Activated CD8-positive, alpha-beta T cell treated with anti-CD3 and anti-CD28 coated beads for 36 hours (primary cell): ENCODE measurements around the gene DUSP9. TPM values are rescaled to one million over a fixed set of nuclear protein-coding genes. Genes with fewer than 3 reads are reported as not detected.
A peak's percentile ranks its signal among the peaks of the same experiment; 100 is the strongest.
"Not testable (repeated sequence)": the region's sequence is repeated elsewhere in the genome, so short reads cannot be mapped to it uniquely, and the experiment has no call there.

Experiments used
- ATAC-seq: fragments of 200-7000 bp; cut with Tn5 transposase; one replicate; pipeline ENCODE4 v1.10.0; 2021; ENCODE audit warnings: mild to moderate bottlenecking, moderate library complexity
- CTCF ChIA-PET: fragments of 350-600 bp; sonication (Branson Sonifier 250); formaldehyde crosslinking; loops from one replicate; lab custom pipeline; 2021; ENCODE audit warnings: antibody characterized with exemption; lab: Charles Lee
- POLR2A ChIA-PET: fragments of 350-600 bp; sonication (Branson Sonifier 250); formaldehyde crosslinking; loops from one replicate; lab custom pipeline; 2021; ENCODE audit warnings: antibody characterized with exemption; lab: Charles Lee
- DNase-seq: peaks from one replicate; pipeline ENCODE4 v3.0.0-alpha.2; 2020
- H3K27ac Mint-ChIP-seq: one replicate; pipeline ENCODE4 v1.8.0; 2021; ENCODE audit warnings: mild to moderate bottlenecking, mixed read lengths
- H3K27me3 Mint-ChIP-seq: one replicate; pipeline ENCODE4 v1.8.0; 2021; ENCODE audit warnings: mixed read lengths
- H3K36me3 Mint-ChIP-seq: one replicate; pipeline ENCODE4 v1.8.0; 2021; ENCODE audit warnings: low read depth, mixed read lengths
- H3K4me1 Mint-ChIP-seq: one replicate; pipeline ENCODE4 v1.8.0; 2021; ENCODE audit warnings: low read depth, mixed read lengths
- H3K4me3 Mint-ChIP-seq: one replicate; pipeline ENCODE4 v1.8.0; 2021; ENCODE audit warnings: mild to moderate bottlenecking, moderate library complexity, mixed read lengths
- H3K9me3 Mint-ChIP-seq: one replicate; pipeline ENCODE4 v1.8.0; 2021; ENCODE audit warnings: mixed read lengths
- CTCF ChIP-seq: fragments of 200-600 bp; IDR thresholded peaks from one replicate; pipeline ENCODE4 v1.8.0; 2022; ENCODE audit warnings: antibody characterized with exemption, mild to moderate bottlenecking
- intact Hi-C: fragments of 100-400 bp; cut with micrococcal nuclease; formaldehyde crosslinking; loops from one replicate; pipeline ENCODE4 v1.10.0; 2022
- total RNA-seq, 2 experiments: library from RNA; stranded (reverse); gene quantifications; one replicate each; pipeline ENCODE4 v1.2.3, GENCODE V29; 2021

Gene DUSP9
- total RNA-seq, 2 experiments from 2014 or later, result 0.14 TPM; not detected in 1

DNA sequence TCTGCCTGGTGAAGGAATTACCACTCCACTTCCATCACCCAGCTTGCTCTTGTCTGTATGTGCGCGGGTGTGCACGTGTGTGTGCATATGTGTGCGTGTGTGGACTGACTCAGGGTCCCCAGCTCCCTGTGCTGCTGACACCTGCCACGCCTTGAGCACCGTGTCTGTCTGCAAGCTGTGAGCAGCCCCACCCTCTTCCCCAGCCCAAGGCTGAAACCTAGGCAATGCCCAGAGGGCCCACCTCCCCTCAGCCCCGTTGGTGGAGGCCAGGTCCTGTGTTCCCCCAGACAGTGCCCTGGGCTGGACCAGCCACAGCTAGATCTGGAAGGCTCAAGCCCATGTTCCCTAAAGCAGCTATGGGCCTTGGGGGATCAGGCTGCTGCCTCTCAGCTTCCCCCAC, 46.1 kb upstream of the DUSP9 start:
- Mint-ChIP-seq H3K4me1 (peaks cover 35% of the 10 kb centered on the region), H3K27me3 (no peaks in the 10 kb centered on the region), H3K27ac (no peak overlapping the region), H3K4me3 (peak overlapping the region; percentile 82), H3K36me3 (peaks cover 5% of the 10 kb centered on the region), H3K9me3 (no peaks in the 10 kb centered on the region)
- intact Hi-C loops, result loop anchor here (10.0 kb wide), 1 partner anchor 64 kb away; no protein-coding TSS in a partner anchor
- DNase-seq (no peak), ATAC-seq (no peak)
- TF ChIP-seq CTCF, result no peak
- CTCF ChIA-PET, result interaction anchor here (1.2 to 1.9 kb wide), 3 partner anchors 45 to 61 kb away, joined by 3 to 6 read pairs (median 4); no protein-coding TSS in a partner anchor
- POLR2A ChIA-PET, result no interaction called here

DNA sequence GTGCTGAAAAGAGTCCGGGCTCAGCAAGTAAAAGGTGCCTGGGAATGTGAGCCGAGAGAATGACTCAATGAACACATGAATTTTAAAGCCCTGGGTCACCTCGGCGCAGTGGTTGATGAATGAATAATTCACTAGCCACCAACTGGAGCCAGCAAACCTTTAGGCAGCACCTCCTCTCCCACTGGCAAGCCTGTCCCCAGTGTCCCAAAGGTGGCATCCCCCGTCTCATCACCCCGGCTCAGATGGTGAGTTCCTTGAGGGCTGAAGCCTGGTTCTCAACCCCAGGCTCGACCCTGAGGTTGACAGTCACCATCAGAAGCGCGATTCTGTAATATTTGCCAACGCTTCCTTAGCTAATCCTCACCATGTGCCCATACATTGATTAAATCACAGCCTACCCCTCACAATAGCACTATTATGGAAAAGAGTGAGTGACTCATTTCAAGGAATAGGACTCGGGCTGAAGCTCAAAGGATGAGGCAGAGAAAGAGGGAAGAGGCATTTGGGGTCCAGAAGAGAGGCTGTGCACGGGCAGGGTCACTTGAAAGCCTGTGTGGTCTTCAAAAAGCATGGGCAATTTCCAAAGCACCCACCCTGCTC, 45.4 kb upstream of the DUSP9 start:
- ChIA-PET POLR2A (no interaction called here), CTCF (interaction anchor here (1.1 to 1.8 kb wide), 3 partner anchors 47 to 85 kb away, joined by 3 to 5 read pairs (median 3); partner anchors contain the start of gene SLC6A8)
- DNase-seq (no peak), ATAC-seq (no peak)
- peaks cover 5% of the 10 kb centered on the region for H3K36me3 Mint-ChIP-seq
- no peak overlapping the region for H3K27ac Mint-ChIP-seq
- H3K9me3 Mint-ChIP-seq, result no peaks in the 10 kb centered on the region
- no peak overlapping the region for H3K4me3 Mint-ChIP-seq
- no peak for TF ChIP-seq CTCF
- no peaks in the 10 kb centered on the region for H3K27me3 Mint-ChIP-seq
- peaks cover 33% of the 10 kb centered on the region for H3K4me1 Mint-ChIP-seq
- intact Hi-C loops, result loop anchor here (10.0 kb wide), 1 partner anchor 63 kb away; no protein-coding TSS in a partner anchor

GRCh38 chrX:153602601-153603000, 44.4 kb upstream of the DUSP9 start:
- DNase-seq (no peak), ATAC-seq (no peak)
- Mint-ChIP-seq H3K4me1 (peaks cover 23% of the 10 kb centered on the region), H3K27me3 (no peaks in the 10 kb centered on the region), H3K27ac (no peak overlapping the region), H3K4me3 (no peak overlapping the region), H3K9me3 (no peaks in the 10 kb centered on the region), H3K36me3 (no peaks in the 10 kb centered on the region)
- CTCF ChIA-PET, result interaction anchor here (1.4 to 1.9 kb wide), 3 partner anchors 59 to 84 kb away, joined by 5 to 8 read pairs (median 5); partner anchors contain the start of gene SLC6A8
- intact Hi-C loops, result loop anchor here (10.0 kb wide), 1 partner anchor 62 kb away; no protein-coding TSS in a partner anchor
- TF ChIP-seq CTCF, result no peak
- POLR2A ChIA-PET, result no interaction called here

GRCh38 chrX:153603131-153603656, 43.8 kb upstream of the DUSP9 start:
- H3K27ac Mint-ChIP-seq, result no peak overlapping the region
- no peaks in the 10 kb centered on the region for H3K36me3 Mint-ChIP-seq
- ChIA-PET CTCF (interaction anchor here (1.4 to 1.9 kb wide), 4 partner anchors 12 to 84 kb away, joined by 3 to 8 read pairs (median 5); partner anchors contain the start of gene SLC6A8), POLR2A (no interaction called here)
- no peak for TF ChIP-seq CTCF
- DNase-seq (no peak), ATAC-seq (no peak)
- no peak overlapping the region for H3K4me3 Mint-ChIP-seq
- intact Hi-C loops, result loop anchor here (10.0 kb wide), 1 partner anchor 62 kb away; no protein-coding TSS in a partner anchor
- no peaks in the 10 kb centered on the region for H3K9me3 Mint-ChIP-seq
- no peaks in the 10 kb centered on the region for H3K27me3 Mint-ChIP-seq
- peaks cover 19% of the 10 kb centered on the region for H3K4me1 Mint-ChIP-seq

GRCh38 chrX:153604666-153605380, 42.2 kb upstream of the DUSP9 start:
- DNase-seq, H3K9me3 Mint-ChIP-seq, POLR2A ChIA-PET, H3K27me3 Mint-ChIP-seq, ATAC-seq, H3K27ac Mint-ChIP-seq, H3K36me3 Mint-ChIP-seq, H3K4me3 Mint-ChIP-seq: not testable (repeated sequence)
- intact Hi-C loops, result loop anchor here (10.0 kb wide), 1 partner anchor 60 kb away; no protein-coding TSS in a partner anchor
- CTCF ChIA-PET, result interaction anchor here (0.7 to 1.8 kb wide), 3 partner anchors 11 to 57 kb away, joined by 3 to 4 read pairs (median 3); no protein-coding TSS in a partner anchor
- peaks cover 19% of the 10 kb centered on the region for H3K4me1 Mint-ChIP-seq
